LNCAP (cell line): ENCODE measurements around the gene ADRB2.

Experiments used
- TF ChIP-seq, protein P1 (sequence below): fragments of 450-650 bp; IDR thresholded peaks from 2 replicates; pipeline ENCODE4 v1.5.1; 2017; ENCODE audit warnings: mild to moderate bottlenecking

Gene ADRB2

DNA sequence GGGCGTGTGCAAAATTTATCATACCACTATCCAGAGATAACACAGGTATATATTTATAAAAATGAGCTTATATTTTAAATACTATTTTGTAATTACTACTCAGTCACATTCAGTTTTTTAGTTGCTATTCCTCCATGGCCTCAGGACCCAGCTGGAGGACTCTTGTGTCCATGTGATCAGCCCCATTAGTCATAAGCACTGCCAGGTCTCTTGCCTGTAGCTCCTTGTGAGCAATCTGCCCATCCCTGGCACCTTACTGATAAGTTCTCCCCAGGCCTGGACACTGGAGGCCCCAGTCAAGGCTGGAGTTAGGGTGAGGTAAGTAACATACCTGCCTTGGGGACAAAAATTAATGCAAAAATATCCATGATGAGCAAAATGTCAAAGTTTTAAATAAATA is 29.5 kb upstream of the ADRB2 start:
- TF ChIP-seq, protein P1, sequence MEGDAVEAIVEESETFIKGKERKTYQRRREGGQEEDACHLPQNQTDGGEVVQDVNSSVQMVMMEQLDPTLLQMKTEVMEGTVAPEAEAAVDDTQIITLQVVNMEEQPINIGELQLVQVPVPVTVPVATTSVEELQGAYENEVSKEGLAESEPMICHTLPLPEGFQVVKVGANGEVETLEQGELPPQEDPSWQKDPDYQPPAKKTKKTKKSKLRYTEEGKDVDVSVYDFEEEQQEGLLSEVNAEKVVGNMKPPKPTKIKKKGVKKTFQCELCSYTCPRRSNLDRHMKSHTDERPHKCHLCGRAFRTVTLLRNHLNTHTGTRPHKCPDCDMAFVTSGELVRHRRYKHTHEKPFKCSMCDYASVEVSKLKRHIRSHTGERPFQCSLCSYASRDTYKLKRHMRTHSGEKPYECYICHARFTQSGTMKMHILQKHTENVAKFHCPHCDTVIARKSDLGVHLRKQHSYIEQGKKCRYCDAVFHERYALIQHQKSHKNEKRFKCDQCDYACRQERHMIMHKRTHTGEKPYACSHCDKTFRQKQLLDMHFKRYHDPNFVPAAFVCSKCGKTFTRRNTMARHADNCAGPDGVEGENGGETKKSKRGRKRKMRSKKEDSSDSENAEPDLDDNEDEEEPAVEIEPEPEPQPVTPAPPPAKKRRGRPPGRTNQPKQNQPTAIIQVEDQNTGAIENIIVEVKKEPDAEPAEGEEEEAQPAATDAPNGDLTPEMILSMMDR = no peak

DNA sequence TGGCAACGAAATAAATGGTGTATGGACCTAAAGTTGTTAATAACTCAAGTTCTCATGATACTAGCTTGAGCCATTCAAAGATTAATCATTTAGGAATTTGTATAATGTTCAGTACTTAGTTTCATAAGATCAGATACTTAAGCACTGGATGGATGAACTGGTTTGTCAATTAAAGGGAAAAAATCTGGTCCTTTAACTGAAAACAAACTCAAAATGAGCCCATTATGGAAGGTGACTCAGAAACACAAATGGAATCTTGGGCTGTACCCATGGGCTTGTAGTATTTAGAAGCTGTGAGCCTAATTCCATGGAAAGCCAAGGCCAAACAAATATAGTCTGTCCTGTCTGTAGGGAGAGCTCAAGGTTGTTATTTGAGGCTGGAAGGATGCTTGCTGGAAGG is 27.6 kb upstream of the ADRB2 start:
- TF ChIP-seq, protein P1 = no peak

DNA sequence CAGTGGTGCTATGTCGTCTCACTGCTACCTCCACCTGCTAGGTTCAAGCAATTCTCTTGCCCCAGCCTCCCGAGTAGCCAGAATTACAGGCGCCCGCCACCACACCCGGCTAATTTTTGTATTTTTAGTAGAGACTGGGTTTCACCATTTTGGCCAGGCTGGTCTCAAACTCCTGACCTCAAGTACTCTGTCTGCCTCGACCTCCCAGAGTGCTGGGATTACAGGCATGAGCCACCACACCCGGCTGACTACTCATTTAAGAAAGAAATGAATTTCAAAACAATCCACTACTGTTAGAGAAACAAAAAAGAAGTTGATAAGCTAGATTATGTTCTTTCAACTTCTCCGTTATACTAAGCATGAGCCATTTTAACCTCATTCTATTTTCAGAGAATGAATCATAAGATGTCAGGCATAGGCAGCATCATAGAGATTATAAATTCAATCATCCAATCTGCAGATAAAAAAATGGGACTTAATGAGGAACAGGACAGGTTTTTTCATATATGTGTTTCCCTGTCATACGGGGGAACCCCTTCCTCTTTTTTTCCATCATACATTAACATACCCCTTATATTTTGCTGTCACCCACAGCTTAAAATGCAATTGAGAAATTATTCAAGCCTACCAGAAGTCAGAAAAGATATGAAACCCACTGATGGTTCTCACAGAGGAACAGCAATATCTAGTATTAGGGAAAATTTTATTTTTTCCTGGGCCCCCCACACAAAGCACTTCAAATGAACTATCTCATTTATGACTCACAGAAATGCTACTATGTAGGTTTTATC is 26.5 kb upstream of the ADRB2 start:
- TF ChIP-seq, protein P1 = no peak

DNA sequence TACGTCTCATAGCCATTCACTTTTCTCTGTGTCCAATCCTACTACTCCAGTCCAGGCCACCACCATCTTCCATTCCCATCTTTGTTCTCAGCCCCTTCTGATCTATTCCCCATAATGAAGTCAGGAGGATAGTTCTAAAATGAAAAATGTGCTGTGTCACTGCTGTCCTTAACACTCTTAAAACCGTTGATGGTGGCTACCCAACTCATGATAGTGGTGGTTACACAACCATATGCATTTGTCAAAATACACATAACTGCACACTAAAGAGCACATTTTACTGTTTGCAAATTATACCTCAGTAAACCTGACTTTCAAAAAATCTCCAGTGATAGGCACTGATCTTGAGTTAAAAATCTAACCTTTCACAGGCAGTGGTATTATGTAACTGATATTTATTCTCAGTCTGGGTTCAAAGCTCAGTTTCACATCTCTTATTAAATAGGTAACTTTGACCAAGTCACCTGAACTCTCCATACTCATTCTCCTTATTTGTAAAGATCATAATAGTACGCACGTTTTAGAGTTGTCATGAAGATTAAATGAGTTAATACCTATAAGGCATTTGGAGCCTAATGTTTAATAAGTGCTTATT is 24.6 kb upstream of the ADRB2 start:
- TF ChIP-seq, protein P1 = no peak

DNA sequence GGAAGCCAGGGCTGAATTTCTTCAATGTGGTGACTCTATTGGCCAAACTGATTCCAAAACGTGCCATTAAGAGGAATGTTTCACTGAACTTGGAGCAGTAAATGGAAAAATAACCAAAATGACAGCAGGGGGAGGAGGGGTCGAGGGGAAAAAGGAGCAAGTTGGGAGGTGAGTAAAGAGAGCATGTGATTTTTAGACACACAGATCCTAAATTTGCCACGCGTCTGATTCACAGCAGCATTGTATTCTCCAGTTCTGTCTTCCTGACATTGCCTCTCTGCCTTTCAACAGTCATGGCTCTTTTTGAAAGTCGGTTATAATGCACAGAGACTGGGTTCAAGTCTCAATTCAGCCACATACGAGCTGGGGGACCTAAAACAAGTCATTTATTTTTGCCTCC is 22.0 kb upstream of the ADRB2 start:
- TF ChIP-seq, protein P1 = no peak

DNA sequence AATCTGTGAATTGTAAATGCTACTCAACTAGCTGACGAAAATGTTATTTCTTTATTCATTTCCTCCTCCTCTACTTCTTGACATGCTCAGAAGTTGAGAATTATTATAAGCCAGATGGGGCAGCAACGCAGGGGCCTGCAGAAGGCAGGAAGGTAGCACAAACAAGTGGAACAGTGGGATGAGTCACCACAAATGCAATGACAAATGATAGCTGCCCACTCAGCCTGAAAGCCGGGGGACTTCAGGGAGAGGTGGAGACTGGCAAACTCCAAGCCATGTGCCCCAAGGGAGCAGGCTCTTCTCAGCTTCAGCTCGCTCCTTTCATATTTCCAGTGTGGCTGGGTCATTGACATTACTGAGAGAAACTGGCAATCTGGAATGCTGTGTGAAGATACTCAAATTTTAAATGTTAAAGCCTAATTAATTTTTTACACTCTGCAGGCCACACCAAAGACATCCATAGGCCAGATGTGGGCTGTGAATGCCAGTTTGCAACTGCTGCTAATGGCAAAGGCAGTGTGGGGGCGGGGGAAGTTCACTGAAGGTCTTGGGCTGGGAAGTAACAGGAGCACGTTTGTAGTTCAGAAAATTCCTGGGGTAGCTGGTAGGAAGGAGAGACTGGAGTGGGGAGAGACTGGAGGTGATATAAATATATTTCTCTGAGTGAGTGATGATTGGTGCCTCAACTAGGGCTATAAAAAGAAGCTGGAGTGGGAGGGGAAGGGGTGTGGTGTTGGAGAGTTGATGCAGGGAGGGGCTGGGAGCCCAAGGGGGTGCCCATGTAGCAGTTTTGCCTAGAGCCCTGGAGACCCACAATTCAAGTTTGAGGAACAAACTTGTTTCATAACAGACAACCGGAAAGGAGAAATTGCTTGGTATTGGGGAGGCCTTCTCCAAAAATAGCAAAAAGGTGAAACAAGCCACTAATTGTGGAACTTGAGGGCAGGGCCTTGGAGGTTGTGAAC is 20.8 kb upstream of the ADRB2 start:
- TF ChIP-seq, protein P1 = no peak

DNA sequence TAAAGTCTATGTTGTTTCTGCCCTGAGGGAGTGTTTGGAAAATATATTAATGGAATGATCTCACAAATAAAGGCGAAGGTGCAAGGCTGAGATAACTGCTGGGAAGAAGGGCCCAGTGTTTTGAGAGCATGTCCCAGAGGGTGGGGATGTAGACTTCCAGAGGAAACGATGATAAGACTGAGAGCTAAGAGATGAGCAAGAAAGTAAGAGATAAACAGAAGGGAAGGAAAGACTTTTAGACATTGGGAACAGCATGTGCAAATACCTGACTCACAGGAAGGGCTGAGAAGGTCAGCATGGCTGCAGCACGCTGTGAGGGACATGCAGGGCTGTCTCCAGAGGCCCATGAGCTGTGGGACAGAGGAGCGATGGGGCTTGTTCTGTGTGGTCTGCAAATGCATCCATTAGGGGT is 19.9 kb upstream of the ADRB2 start:
- TF ChIP-seq, protein P1 = no peak
